ENCODE measurements around the gene ATP1B2.
"Not testable (repeated sequence)": the region's sequence is repeated elsewhere in the genome, so short reads cannot be mapped to it uniquely, and the experiment has no call there.

Gene ATP1B2, protein sequence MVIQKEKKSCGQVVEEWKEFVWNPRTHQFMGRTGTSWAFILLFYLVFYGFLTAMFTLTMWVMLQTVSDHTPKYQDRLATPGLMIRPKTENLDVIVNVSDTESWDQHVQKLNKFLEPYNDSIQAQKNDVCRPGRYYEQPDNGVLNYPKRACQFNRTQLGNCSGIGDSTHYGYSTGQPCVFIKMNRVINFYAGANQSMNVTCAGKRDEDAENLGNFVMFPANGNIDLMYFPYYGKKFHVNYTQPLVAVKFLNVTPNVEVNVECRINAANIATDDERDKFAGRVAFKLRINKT

DNA sequence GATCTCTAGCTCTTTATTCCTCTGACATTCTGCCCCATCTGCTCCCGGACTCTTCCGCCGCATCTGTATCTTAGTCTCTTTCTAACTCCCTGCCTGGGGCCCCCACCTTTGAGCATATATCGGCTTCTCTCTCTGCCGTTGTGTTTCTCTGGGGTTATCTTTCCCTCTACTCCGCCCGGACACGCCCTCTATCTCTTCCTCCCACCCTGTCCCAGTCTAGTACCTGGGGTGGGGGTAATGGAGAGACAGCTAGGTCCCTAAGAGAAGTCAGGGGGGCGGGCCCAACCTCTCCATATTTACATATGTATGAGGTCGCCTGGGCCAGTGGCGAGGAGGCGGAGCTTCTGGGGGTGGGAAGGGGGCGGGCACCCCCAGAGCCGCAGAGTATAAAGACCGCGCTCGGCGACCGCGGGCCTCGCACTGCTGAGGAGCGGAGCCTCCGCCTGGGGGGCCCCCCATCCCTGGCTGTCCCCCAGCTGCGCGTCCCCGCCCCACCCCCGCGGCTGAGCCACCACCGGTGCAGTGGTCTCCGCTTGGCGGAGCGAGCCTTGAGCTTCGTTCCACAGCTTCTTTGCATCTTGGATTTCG is at the start of gene ATP1B2:
Gene ATP1B2, plus strand, starts transcription at position 418 of the 588 bp plus-strand sequence. CDS start 593 bp downstream, outside the sequence.
- peak; percentile 70 for DNase-seq

DNA sequence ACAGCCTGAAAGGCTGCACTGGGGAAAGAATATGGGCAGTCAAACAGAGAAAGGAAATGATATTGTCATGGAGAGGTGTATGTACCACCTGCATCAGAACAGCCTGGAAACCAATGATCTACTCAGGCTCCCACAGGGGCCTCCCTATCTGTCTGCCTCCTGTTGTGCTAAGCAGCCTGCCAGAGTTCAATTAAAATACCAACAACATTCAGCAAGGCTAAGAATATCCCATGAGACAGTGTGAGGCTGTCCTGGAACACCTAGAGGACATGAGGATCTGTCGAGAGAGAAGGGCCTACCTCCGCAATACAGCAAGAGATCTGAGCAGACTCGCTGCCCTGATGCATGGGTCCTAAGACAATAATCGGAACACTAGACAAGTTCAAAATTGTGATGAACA is 44.4 kb upstream of the ATP1B2 start:
- no peak for DNase-seq

DNA sequence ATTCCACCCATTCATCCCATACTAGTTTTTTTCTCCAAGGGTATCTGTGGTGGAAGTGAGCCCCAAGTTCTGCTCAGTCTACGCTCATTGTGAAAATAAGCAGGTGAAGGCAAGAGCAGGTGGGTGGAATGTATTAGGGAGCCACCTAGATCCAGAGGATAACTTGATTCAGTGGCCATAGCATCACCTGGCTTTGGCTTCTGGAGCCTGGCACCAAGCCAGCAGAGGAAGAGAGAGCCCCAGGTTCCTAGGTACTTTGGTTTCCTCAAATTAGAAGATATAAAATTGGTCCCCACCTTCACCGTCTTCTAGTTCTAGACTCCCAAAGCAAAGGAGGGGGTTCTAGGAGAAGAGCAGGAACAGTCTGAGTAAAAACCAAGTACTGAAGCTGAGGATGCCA is 40.1 kb upstream of the ATP1B2 start:
- no peak for DNase-seq

DNA sequence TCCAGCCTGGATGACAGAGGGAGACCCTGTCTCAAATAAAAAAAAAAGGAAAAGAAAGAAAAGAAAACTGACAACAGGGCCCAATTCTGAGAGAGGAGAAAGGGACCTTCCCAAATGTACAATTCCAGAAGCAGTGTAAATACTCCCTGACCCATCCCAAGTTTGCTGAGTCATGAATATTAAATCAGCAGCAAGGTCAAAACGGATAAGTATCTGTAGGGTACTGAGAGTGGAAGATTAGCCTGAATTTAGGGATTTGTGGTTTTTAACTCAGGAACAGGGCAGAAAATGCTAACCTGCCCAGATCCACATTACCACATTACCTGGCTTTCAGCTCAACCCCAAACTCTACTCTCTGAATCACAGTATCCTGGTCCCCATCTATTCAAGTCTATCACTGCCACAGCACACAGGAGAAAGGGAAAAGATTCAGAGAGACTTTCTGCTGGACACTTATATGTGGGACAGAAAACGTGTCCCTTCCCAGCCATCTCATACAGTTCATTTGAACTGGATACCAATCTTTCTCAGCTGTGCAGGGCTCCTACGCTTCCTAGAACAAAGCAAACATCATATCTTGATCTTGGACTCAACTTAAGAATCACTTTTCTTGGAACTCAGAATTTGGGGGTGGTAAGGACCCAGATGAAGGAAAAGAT is 39.0 kb upstream of the ATP1B2 start:
- DNase-seq, result no peak

DNA sequence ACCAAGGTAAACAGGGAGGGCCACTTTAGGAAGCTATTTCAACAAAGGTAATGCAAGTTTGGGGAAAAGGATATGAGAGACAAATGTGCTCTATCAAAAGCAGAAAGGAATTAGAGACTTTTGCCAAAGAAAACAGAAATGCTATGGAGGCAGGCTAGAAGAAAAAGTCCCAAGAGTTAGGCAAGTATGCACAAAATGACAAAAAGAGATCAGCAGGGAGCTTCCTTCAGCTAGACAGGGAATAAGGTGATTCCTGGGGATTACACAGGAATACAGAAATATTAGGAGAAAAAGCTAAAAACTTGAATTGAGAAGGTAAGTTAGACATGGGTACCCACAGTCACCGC is 38.5 kb upstream of the ATP1B2 start:
- DNase-seq, result no peak

DNA sequence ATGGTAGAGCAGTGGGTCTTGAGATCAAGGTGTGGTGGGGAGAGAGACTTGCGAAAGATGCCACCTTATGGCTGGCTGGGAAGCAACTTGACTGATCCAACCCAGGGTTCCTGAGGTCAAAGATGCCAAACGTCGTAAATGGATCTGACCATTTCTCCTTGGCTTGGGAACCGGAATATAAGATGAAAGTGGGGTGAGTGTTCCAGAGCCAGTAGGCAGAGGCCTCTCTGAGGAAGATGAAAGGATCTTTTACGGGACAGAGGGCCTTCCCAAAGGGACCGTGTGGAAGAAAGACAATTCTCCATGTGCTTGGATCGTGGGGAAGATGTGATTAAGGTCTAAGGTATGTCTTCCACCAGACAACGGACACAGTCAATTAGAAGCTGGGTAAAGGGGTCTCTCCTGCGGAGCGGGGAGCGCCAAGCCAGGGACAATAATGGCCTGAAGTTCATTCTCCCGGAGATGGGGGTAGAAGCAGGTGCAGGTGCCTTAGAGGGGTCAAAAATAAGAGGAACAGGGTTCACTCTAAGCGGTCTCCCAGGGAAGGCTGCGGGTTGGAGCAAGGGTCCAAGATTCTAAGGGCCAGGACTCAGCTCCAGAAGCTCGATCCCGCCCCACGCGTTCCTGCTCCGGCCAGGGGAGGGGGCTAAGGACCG is 36.8 kb upstream of the ATP1B2 start:
- DNase-seq, result no peak

DNA sequence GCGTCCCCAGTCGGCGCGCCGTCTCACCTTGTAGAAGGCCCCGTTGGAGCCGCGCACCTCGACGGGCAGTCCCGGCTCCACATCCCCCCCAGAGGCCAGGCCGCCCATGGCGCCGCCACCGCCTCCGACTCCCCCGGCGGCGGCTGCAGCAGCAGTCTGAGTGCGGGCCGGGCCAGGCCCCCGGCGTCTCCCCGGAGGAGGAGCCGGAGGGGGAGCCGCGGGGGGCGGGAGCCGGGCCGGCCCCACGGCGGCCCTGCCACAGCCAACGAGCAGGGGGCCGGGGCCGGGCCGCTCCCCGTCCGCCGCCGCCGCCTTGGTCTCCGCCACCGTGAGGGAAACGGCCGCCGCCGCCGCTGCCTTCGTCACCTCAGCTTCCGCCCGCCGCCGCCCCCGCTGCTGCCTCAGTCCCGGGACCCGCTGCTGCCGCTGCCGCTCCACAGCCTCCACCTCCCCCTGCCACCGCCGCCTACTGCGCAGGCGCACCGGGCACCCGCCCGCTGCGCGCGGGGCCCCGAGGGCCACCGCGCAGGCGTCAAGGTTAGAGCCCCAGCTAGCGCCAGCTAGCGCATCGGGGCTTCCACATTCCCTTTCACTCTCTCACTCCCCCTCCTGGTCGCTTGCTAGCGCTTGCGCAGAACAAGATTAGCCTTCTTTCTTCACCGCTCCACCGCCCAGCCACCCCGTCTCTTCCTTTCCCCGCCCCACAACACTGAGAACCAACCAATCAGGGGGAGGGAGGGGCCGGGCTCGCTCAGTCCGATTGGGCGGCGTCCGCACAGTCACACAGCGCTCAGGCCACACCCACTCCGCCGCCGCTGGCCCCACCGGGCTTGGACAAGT is 36.1 kb upstream of the ATP1B2 start, which contains the start of gene FXR2:
Gene FXR2, minus strand, starts transcription at position 473 of the 840 bp plus-strand sequence. Its CDS starts 365 bp downstream, at position 108.
- peak; percentile 99 for DNase-seq

DNA sequence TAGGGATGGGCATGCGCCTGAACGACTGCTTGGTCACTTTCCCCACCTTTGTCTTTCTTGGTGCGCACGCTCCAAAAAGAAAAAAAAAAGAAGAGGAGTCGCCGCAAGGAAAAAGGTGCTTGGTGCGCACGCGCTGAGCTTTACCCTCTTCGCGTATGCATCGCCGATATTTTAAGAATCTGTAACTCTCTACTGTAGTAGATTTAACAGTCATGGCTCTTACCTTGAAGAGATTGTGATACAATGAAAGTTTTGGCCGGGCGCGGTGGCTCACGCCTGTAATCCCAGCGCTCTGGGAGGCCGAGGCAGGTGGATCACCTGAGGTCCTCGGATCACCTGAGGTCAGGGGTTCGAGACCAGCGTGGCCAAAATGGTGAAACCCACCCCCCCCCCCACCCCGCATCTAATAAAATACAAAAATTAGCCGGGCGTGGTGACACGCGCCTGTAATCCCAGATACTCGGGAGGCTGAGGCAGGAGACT is 35.4 kb upstream of the ATP1B2 start:
- DNase-seq, result no peak

DNA sequence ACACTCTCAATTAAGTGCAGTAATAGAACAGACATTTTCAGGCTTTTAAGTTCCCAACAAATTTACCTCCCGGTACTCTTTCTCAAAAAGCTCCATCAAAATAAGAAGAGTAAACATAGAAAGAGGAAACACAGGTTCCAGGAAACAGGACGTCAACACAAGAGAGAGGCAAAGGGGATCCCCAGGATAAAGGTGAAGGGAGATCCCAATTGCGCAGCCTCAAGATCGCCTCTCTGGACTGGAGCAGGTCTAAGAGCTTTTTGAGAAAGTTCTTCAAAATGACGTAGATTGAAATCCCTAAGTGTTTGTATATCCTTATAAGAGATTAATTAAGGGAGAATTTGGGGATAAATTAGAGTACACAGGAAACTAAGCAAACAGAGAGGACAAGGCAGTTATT is 32.1 kb upstream of the ATP1B2 start:
- no peak for DNase-seq

DNA sequence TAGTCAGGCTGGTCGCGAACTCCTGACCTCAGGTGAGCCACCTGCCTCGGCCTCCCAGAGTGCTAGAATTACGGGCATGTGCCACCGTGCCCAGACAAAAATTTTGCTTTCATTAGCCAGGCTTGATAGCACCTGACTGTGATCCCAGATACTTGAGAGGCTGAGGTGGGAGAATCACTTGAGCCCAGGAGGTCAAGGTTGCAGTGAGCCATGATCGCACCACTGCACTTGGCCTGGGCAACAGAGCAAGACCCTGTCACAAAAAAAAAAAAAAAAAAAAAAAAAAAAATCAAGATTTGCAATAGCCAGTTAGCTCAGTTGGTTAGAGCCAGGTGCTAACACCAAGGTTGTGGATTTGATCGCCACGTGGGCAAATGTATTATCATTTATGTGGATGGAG is 29.9 kb upstream of the ATP1B2 start:
- no peak for DNase-seq

DNA sequence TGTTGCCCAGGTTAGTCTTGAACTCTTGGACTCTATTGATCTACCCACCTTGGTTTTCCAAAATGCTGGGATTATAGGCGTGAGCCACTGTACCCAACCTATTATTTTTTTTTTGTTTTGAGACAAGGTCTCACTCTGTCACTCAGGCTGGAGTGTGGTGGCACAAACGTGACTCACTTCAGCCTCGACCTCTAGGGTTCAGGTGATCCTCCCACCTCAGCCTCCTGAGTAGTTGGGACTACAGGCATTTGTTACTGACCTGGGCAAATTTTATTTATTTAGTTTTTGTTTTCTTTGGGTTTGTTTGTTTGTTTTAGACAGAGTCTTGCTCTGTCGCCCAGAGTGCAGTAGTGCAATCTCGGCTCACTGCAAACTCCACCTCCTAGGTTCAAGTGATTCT is 27.1 kb upstream of the ATP1B2 start:
- no peak for DNase-seq

DNA sequence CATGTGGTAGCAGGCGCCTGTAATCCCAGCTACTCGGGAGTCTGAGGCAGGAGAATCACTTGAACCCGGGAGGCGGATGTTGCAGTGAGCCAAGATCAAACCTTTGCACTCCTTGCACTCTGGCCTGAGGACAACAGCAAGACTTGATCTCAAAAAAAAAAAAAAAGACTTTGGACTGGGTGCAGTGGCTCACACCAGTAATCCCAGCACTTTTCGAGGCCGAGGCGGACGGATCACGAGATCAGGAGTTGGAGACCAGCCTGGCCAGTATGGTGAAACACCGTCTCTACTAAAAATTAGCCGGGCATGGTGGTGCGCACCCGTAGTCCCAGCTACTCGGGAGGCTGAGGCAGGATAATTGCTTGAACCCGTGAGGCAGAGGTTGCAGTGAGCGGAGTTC is 25.0 kb upstream of the ATP1B2 start:
- DNase-seq, result not testable (repeated sequence)

DNA sequence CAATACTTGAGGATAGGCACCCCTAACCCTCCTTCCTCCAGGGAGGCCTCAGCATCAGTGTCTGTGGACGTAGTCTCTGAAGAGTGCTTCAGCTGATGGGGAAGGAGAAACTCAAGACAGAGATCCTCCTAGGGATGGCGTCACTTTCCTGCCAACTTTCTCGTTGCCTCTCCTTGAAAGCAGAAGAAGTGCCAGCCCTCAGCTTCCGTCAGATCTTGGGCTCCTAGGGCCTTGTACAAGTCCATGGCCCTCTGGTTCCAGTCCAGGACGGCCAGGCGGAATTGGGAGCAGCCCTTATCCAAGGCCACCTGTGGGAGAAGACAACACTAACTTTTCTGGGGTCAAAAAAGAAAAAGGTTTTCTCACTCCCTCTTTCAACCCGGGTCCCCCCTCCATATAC is 24.4 kb upstream of the ATP1B2 start:
- DNase-seq, result no peak

DNA sequence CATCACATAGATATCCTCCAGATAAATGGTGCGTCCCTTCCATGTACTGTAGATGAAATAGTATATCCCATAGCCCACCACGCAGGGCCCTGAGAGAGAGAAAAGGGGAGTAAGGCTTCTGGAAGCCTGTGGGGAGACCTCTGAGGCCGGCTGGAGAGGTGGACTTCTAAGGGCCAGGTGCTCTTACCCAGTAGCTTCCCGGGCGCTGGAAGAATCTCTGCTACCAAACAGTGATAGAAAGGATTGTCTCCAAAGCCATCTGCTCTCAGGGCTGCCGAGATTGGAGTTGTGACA is 23.8 kb upstream of the ATP1B2 start:
- no peak for DNase-seq

DNA sequence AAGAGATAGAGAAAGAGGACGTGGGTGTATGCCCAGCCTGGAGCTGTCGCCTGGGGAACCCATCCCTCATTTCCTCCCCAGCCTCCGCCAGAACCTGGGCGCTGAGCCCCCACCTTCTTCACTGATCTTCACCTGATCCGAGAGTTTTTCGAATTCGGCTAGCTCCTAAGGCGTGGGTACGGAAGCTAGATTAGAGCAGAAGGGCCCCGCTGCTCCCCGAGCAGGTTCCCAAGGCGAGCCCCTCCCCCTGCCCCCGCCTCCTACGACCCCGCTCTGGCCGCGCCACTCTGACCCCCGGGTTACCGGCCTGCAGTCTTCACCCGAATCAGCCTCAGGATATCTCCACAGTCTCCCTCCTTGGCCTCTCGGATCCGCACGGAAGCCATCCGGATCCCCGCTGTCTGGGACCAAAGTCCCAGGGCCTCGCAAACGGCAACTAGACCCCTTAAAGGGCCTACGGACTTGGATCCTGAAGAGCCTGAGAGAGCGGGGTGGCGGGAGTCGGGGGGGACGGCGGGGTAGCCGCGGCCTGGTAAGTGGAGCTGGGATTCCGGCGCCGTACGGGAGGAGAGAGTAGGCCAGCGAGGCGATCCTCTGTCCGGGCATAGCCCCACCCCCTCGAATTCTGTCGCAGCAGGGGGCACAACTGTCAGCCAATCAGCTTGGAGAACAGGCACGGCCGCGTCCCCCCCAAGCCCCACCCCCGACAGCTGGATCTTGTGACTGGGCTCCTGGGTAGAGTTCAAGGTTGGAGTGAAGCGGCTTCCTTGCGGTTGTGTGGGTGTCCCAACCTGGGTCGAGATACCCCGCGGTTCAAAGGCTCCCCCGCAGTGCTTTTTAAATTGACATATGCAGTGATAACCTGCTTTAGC is 23.2 kb upstream of the ATP1B2 start, which contains the start of gene SAT2:
Gene SAT2, minus strand, starts transcription at position 572 of the 872 bp plus-strand sequence. Its CDS starts 186 bp downstream, at position 386.
- peak; percentile 84 for DNase-seq

DNA sequence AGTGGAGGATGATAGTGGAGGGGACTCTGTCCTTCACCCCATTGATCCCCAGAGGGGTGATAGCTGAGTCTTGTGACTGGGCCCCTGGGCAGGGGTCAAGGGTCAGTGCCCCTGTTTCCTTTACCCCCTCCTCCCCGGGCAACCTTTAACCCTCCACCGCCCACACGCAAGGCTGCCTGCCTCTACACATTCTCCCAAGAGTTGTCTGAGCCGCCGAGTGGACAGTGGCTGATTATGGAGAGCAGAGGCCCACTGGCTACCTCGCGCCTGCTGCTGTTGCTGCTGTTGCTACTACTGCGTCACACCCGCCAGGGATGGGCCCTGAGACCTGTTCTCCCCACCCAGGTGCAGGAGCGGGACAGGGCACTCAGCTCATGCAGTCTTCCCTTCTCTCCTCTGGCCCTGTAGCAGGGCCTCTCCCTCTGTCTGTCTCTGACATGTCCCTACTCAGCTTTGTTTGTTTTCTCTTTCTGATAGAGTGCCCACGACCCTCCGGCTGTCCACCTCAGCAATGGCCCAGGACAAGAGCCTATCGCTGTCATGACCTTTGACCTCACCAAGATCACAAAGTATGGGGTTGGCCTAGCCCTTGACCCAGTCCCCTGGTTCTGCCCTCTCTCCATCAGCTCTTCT is 20.7 kb upstream of the ATP1B2 start, which contains the start of gene SHBG:
Gene SHBG, plus strand, starts transcription at position 197 of the 633 bp plus-strand sequence. Its CDS starts 38 bp downstream, at position 235.
- DNase-seq, result no peak

DNA sequence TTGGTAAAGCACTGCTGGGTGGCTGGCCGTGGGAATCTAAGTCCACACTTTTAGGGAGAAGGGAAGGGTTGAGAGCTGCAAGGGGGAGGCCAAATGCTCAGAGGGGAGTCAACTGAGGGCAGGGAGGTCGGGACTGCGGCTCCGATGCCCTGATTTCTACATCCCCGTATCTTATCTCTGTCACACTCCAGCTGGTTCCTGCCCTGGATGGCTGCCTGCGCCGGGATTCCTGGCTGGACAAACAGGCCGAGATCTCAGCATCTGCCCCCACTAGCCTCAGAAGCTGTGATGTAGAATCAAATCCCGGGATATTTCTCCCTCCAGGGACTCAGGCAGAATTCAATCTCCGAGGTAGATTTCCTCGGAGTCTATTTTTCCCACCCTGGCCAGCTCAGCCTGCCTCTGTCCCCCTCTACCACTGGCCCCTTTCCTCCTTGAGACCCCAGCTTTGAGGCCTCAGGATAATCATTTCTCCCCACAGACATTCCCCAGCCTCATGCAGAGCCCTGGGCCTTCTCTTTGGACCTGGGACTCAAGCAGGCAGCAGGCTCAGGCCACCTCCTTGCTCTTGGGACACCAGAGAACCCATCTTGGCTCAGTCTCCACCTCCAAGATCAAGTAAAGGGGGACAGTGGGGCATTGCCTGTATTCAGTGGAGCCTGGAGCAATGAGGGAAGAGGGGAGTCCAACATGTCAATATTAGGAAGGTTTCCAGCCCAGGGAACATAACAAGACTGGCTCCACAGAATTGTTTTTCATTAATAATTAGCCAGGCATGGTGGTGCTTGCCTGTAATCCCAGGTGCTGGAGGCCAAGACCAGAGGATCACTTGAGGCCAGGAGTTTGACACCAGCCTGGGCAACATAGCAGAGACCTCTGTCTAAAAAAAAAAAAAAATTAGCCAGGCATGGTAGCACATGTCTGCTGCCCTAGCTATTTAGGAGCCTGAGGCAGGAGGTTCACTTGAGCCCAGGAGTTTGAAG is 19.0 kb upstream of the ATP1B2 start:
- DNase-seq, result no peak

DNA sequence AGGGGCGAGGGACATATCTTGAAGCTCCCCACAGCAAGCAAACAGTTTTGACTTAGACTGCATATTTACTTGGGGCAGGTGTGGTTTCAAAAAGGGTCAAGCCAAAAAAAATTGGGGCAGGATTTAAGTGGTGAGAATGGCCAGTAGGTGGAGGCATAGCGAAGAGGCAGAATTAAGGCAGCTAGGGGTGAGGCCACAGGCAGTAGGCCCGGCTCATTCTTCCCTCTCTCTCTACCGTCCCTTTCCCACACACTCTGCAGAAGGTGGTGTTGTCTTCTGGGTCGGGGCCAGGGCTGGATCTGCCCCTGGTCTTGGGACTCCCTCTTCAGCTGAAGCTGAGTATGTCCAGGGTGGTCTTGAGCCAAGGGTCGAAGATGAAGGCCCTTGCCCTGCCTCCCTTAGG is 18.2 kb upstream of the ATP1B2 start:
- DNase-seq, result no peak

DNA sequence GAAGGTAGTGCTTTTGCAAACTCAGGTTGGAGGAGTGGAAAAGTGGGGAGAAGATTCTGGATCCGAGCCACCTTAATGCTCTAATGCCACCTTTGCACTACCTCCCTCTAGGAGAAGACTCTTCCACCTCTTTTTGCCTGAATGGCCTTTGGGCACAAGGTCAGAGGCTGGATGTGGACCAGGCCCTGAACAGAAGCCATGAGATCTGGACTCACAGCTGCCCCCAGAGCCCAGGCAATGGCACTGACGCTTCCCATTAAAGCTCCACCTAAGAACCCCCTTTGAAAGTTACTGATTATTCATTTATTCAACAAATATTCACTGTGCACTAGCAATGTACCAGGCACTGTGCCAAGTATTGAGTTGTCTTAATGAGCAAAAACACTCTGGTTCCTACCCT is 17.6 kb upstream of the ATP1B2 start:
- DNase-seq, result no peak

DNA sequence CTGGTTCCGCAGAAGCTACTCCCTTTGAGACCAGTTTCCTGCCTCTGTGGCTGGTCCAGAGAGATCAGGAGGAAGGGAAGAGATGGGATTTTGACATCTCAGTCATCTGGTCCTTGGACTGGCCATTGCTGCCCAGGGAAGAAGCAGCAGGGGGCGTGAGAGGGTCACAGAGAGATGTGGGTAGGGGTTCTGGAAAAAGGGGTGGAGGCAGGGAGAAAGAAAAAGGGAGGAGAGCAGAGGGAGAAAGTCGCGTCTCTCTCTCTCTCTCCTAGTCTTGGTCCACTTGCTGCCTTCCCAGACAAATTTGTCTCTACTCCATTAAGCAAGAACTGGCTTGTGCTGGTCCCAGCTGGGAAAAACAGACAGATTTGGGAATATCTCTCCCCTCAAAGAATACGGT is 16.3 kb upstream of the ATP1B2 start:
- DNase-seq, result no peak

Measured in activated gamma-delta T cell treated with Interleukin-2 at 50 U/mL for 16 hours (primary cell).